Hematopoietic multipotent progenitor cell treated with erythropoietin and hydrocortisone succinate and interleukin-3 and kit ligand, for 6 days (in vitro differentiated cells): ENCODE measurements around the gene SORCS2.

Experiments
- DNase-seq: peaks from one replicate; pipeline ENCODE4 v3.0.0-alpha.2; 2015

The SORCS2 gene

DNA sequence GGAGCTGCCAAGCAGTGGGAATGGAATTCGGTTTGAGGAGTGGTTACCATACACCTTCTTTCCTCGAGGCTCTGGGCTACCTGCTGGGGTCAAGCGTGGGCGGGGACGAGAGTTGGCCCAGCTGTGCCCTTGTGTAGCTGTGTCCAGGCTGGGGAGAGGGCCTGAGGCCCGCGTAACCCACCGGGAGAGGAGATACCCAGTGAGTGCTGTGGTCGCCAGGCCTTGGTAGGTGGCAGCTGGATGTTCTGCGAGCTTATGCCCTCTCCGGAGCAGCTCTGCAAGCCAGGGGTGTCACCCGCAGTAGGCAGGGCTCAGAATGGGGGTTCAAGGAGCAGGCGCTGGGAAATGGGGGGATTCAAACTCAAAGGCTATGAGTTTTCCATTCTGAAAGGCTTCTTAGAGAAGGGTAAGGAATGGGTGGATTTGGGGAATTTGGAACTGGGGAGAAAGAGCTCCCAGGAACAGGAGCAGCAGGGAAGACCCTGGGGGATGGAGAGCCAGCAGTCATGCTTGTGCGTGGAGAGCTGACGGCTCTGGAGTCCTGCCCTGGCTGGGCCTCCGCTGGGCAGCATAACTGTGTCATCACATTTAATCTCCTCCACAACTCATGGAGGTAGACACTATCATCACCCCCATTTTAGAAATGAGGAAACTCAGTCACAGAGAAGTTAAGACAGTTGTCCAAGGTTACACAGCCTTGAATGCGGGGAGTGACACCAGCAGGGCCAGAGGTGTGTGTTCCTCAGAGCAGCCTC is 117.5 kb downstream of the SORCS2 start:
- DNase-seq: no peak

DNA sequence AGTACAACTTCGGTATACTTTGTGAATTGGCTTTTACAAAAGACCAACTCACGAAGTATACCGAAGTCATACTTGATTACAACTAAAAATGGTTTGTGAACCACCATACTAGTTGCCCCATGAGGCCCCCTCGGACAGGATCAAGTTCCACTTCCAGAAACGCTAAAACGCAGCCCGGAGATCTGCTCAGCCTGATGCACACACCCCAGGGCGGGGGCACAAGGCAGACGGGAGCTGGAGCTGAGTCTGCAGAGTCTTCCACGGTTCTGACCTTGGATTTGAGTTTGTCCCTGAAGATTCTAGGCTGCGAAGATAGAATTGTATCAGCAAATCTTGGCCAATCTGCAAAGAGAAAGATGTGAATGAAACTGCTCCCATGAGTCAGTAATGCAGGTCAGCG is 118.1 kb downstream of the SORCS2 start:
- no peak for DNase-seq

DNA sequence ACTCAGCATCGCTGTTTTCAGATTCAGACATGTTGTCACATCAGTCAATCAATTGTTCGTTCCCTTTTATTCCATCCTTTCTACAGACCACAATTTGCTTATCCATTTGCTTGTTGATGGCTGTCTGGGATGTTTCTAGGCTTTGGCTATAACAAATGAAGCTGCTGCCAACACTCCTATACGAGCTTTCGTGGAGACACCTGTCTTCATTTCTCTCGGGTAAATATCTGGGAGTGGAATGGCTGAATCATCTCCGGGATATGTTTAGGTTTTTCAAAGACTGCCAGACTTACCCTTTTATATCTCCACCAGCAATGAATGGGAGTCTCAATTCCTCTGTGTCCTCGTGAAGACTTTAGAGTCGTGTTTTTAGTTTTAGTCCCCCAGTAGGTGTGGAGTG is 118.9 kb downstream of the SORCS2 start:
- no peak for DNase-seq

DNA sequence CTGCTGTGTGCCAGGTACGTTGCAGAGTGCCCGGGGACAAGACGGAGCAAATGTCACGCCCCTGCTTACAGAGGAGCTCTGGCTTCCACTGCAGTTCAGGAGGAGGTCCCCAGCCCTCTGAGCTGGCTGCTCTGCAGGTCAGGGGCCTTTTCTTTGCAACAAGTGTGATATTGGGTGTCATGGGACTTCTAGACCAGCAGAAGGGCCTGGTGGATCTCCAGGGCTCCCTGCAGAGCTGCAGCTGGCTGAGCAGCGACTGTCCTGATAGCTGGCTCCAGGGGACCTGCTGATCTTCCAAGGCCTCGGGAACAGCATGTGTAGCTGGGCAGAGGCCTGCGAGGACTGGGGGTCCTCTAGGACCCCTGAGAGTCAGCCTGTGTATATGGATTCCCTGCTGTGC is 120.4 kb downstream of the SORCS2 start:
- no peak for DNase-seq

DNA sequence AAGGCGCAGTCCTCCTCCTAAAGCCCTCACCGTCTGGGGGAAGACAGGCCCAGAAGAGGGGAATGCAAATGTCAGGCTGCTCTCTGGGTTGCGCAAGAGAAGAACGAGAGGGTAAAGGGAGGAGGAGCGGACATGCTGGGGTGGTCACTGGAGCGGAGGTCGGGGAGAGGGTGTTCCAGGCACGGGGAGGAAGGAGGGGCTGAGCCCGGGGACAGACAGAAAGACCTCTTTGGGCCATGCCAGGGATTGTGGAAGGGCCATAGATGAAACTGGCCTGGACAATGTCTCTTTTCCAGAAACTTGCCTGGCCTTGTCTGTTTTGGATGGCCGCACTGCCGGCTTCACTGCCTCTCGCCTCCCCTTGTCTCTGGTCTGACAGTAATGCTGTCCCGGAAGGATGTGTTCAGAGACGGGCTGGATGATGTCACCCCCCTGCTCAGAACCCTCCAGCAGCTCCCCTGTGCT is 121.0 kb downstream of the SORCS2 start:
- DNase-seq: no peak

DNA sequence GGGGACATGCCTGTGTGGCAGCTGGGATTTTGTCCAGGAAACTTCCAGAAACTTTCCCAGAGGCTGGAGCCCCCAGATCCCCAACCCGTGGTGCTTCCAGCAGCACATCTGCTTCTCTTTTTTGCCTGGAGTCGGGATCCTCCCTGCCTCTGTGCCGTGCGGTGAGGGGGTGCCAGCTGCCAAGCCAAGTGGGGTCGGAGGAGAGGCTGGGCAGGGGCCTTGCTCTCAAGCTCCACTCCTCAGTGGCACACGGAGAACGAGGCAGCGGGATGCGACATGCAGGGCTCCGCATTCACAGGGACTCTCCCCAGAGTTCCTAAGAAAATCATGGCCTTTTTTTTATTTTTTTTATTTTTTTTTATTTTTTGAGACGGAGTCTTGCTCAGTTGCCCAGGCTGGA is 121.7 kb downstream of the SORCS2 start:
- DNase-seq: no peak

DNA sequence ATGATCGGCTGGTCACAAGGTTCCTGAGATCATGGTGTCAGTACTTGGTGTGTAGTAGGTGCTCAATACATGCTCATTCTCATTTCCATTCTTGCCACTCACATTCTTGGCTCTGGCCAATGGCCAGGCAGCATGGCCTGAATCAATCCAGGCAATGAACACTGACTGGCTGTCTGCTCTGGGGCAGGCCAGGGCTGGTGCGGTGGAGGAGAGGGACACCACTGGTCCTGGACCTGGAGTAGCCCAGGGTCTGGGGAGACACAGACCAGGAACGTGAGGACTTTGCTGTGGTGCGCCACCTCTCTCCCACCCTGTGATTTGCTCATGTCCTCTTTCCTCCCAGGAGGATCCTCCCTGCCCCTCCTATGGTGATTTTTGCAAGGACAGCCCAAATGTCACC is 122.9 kb downstream of the SORCS2 start:
- no peak for DNase-seq

DNA sequence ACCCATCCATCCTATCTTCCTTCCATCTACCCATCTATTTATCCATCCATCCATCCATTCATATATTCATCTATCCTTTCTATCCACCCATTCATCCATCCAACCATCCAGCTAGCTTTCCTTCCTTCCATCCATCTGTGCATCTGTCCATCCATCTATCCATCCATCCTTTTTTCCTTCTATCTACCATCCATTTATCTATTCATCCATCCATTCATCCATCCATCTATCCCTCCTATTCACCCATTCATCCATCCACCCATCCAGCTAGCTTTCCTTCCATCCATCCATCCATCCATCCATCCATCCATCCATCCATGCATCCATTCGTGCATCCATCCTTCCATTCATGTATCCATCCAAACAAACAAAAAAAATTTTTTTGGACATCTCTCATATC is 123.6 kb downstream of the SORCS2 start:
- DNase-seq: no peak

DNA sequence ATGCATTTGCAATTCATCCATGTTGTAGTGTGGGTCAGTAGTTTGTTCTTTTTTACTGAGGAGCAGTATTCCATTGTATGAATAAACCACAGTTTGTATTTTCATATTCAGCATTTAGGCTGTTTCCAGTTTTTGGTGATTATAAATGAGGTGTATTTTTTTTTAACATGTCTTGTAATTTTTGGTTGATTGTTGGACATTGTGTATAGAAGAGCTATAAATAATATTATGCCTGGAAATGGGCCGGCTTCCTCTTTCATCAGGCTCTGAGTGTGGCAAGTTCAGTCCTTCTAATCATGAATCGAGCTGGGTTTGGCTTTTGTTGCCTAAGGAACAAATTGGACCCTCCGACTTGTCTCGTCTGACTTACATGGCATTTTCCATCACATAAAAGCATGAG is 126.7 kb downstream of the SORCS2 start:
- no peak for DNase-seq

DNA sequence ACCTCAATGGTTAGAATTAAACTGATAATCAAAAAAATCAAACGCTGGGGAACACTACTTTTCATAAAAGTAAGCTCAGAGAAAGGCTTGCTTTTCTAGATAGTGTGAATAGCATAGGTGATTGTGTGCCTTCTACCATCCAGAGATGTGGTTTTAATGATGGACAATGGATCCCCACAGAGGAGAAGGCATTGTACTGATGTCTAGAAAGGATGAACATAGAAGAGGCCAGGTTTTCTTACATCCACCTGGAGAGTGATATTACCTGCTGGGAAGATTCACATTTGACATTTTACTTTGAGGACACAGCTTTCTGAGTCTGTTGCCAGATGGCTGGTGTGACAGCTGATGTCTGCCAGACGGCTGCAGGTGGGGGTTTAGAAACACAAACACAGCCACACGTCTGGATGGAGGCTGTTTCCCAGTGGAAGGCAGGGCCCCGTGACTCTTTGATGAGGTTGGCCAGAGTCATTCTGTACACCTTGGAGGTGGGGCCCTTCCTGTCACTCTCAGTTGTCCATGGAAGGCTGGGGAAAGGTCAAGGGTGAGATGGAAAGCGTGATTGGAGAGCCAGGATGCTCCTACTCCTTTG is 128.0 kb downstream of the SORCS2 start:
- no peak for DNase-seq

DNA sequence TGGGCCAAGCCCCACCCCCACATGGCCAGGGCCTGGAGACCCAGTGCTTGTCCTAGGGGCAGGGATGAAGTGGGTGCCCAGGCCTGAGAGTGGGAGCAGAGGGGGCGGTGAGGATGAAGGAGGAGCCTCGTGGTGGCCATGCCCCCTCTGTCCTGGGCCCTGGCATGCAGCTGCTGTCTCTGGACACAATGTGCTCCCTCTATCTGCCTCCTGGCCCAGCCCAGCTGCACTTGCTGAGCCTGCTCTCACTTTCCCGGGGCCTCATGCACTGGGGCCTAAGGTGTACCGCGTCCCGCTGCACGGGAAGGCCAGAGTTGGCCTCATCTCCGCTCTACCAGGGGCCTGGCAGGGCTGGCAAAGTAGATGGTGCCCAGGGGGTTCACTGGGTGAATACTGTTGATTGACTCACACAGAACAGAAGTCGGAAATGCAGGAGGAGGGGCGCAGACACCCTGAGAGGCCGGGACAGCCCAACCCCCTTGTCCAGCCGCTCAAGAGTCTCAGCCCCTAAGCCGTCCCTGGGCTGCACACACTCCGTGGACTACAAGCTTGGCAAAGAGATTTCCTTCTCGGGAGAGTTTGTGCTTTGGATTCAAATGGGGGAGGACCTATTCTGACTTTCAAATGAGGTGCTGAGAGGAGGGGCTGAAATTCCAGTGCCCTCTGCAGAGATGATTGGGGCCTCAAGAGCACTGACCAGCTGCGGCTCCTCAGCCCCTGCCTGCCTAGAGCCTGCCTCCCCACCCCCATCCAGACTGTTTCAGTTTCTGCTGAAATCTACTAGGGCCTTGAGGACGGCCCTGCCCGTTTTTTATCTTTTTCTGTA is 130.0 kb downstream of the SORCS2 start:
- DNase-seq: no peak

DNA sequence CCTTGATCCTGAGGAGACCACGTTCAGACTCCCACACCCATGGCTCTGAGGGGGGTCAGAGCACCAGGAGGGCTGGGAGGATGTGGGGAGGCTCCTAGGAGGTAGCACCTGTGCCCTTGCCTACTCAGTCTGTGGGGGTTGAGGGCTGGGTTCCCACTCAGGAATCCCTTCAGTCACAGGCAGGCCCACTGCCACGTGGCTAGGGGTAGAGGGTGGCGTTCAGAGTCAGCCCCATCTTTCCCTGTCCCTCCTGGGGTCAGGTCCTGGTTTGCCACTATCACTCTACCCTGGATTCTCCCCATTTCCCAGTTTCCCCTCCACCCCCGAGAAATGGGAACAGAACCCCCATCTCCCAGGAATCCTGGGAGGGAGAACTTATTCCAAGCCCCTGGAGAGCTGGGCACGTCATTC is 131.1 kb downstream of the SORCS2 start:
- DNase-seq: no peak

DNA sequence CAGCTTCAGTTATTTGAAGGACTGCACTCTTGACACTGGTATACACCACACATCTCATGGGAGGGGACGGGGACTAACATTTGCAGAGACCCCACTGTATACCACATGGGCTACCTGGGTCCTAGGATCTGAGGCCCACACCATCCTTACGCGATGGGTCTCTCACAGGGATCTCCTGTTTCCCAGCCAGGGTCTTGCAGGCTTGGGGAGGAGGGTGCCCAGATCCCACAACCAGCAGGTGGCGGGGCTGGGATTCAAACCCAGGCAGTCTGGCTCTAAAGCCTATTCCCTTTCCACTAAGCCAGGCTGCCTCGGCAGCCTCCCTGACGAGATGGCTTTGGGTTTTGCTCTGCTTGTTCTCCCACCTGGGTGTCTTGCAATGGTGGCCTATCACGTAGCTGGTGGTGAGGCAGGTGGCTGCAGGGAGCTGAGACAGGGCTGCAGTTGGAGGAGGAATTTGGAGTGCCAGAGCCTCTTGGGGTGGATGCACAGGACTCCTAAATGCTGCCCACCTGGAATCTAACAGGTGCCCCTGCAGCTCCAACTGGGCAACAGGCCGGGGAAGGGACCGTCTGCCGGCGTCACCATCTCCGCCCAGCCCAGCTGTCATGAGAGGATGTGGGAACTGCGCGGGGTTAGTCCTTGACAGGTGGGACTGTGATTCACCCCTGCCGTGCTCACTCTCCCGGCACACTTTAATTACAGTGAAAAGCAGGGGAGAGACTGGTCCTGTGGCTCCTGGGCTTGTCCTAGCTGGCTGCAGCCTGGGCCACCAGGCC is 131.7 kb downstream of the SORCS2 start:
- DNase-seq: no peak

DNA sequence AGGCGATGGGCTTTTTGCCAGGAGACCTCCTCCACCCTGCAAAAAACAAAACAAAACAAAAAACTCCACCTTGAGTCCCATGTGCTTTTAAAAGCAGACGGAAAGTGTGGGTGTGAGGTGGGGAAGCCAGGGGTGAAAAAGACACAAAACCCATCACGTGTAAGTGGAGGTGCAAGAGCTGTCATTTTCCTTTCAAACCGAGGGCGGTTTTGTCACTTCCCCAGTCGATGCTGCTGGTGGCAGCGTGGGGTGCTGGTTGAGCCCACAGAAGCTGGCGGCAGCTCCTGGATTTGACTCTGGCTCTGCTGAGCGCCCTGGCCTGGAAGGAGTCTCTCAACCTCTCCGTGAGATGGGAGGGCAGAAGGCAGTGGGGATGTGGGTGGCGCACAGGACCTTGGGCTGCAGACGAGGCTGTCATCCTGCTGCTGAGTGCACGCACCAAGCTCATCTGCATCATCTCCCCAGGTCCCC is 132.3 kb downstream of the SORCS2 start:
- DNase-seq: no peak

DNA sequence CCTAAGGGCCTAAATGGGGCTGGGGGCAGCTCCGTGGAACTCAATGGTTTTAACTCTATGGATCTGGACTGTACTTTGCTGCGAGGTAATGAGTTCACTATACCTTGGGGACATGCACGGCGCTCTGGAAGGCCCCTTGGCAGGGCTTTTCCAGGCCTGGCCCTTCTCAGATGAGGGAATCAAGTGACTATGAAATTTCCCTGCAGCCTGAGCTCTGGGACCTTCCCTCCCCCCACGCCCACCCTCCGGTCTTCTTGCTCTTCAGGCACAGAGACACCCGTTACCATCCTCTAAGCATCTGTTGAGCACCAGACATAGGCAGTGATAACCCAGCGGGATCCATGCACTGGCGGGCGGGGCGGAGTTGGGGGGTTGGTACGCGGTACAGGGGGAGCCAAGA is 133.2 kb downstream of the SORCS2 start:
- DNase-seq: no peak

DNA sequence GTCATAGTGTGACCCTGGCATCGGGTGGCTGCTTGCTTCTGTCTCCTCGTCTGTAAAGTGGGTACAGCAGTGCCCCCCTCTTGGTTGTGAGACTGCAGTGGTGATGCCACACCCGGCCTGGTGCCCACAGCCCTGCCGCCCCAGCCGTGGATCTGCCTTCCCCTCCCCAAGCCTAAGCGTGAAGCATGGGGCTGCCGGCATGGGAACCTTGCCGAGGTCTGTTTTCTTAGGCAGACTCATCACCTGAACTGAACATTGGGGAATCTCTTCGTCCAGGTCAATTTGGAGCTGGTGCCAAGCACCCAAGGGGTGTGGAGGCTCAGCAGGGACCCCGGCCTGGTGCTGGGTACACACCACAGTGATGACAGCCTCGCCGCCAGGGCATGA is 134.0 kb downstream of the SORCS2 start:
- DNase-seq: no peak

DNA sequence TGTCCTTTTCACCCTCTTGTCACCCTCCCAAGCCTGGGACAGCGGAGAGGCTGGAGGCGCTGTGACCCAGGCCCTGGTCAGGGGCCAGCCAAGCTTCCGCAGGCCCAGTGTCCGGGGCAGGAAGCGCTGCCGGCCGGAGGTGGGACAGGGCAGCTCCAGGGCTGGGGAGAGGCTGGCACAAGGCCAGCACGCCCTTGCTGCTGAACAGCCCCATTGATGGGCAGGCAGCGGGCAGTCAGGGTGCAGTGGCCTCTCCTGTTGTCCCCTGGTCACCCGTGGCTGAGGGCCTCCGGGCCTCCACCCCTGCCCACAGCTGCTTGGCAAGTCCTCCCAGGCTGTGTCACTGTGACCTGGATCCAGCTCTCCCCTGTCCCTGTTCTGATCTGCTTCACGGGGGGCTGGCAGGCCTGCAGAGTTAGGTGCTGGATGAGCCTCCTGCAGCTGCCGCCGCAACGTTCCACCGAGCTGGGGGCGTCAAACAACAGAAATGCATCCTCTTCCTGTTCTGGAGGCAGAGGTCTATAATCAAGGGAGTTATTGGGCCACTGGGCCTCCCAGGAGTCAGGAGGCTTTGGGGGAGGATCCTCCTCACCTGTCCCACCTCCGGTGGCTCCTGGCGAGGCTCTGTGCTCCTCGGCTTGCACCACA is 134.5 kb downstream of the SORCS2 start:
- DNase-seq: no peak

DNA sequence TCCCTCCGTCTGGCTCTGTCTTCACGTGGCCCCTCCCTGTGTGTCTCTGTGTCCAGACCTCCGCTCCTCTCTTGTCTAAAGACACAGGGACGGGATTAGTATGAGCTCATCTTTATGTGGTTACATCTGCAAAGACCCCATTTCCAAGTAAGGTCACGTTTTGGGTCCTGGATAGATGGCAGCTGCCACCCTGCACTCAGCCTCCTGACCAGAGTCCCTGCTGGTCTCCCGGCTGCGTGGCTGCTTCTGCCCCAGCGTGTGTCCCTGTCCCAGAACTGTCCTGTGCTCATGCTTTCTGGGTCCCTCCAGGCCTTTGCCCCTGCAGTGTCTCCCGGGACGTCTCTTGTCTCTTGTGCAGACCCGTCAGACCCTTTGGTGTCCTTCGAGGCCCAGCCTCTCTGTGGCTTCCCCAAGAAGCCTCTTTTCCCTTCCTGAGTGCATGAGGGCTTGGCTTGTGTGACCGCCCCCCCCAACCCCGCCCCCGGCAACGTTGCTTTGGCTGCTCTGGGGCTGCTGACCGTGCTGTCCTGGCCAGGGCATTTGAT is 135.1 kb downstream of the SORCS2 start:
- no peak for DNase-seq

DNA sequence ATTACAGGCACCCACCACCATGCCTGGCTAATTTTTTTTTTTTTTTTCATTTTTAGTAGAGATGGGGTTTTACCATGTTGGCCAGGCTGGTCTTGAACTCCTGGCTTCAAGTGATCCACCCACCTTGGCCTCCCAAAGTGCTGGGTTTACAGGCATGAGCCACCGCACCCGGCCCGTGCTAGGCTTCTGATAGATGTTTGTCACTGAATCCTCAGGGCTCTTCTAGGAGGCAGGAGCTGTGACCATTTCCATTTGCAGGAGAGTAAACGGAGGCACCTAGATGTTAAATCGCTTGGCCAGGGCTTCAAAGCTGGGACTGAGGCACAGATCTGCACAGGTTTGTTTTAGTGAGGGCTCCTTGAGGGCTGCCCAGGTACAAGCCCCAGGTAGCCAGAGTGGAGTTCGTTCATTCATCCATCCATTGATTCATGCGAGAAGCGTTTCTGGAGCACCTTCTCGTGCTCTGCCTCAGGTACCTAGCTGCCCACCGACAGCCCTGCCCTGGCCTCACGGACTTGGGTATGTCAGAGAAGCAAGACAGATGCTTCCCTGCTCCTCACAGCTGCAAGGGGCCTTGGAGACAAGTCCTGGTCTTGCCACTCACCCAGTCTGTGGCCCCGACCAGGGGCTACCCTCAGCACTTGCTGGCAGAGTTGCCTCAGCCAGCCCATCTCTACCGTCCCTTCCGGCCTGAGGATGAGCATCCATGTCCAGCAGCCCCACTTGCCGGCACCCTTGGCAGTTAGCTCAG is 136.0 kb downstream of the SORCS2 start:
- no peak for DNase-seq

DNA sequence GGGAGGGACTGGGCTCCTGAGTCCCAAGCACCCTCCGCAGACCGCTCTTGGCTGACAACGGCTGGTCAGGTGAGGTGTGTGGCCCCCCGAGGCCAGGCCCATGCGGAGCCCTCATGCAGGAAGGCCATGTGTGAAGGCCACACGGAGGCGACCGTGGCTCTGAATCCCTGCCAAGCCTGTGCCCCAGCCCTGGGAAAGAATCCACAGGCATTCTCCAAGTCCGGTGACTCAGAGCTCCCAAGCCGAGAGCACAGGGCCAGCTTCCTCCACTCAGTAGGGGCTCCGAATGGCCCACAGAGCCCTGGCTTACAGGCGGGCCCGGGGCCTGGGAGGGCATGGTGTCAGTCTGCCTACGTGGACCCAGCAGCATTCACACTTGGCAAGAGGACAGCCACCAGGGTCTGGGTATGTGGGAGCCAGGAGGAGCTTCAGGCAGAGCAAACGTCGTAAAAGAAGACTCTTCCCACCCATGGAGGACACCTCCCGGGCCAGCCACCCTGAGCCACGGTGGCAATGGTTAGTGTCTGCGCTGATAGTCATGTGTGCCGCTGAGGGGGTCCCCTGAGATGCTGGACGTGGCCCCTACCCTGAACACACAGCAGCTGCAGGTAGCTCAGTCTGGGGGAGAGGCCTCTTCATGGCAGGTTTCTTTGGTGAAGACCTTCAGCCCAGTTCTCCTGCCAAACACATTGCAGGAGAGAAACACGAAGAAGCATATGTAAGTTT is 136.7 kb downstream of the SORCS2 start:
- no peak for DNase-seq
